Suprapubic skin (tissue), 4 donors: ENCODE data around the gene RBFA. TPM values are rescaled to one million over a fixed set of nuclear protein-coding genes. Genes with fewer than 3 reads are reported as not detected.
"Not testable (repeated sequence)": the region's sequence is repeated elsewhere in the genome, so short reads cannot be mapped to it uniquely, and the experiment has no call there.

ENCODE experiments used
- DNase-seq, 2 donors: peaks; one replicate each; pipeline ENCODE4 v3.0.0-alpha.2; 2019; ENCODE audit warnings: low spot score in 2 of 2
- H3K27ac ChIP-seq: fragments of 200-600 bp; sonication (generic); one replicate; pipeline ENCODE4 v1.5.1; 2019
- H3K27me3 ChIP-seq: fragments of 200-600 bp; sonication (generic); one replicate; pipeline ENCODE4 v1.5.1; 2019
- H3K36me3 ChIP-seq: fragments of 200-600 bp; sonication (generic); one replicate; pipeline ENCODE4 v1.5.1; 2019
- H3K4me1 ChIP-seq: fragments of 200-600 bp; sonication (generic); one replicate; pipeline ENCODE4 v1.5.1; 2019
- H3K4me3 ChIP-seq: fragments of 200-600 bp; sonication (generic); one replicate; pipeline ENCODE4 v1.5.1; 2019; ENCODE audit warnings: mild to moderate bottlenecking
- H3K9me3 ChIP-seq: fragments of 200-600 bp; sonication (generic); one replicate; pipeline ENCODE4 v1.5.1; 2019
- EP300 ChIP-seq: sonication (generic); formaldehyde crosslinking; IDR thresholded peaks from one replicate; pipeline ENCODE4 v1.6.1; 2017; ENCODE audit warnings: antibody characterized with exemption
- POLR2A ChIP-seq, 2 donors: fragments of 450-650 bp; IDR thresholded peaks; one replicate each; pipeline ENCODE4 v1.6.1; 2017; ENCODE audit warnings: antibody characterized with exemption in 2 of 2, mild to moderate bottlenecking in 2 of 2, moderate library complexity in 2 of 2
- POLR2AphosphoS5 ChIP-seq, 3 donors: sonication (generic); formaldehyde crosslinking; IDR thresholded peaks; one replicate each; pipeline ENCODE4 v1.6.1; 2017; ENCODE audit warnings: antibody characterized with exemption in 3 of 3
- WGBS: methylation state at CpG from one replicate; pipeline ENCODE4 v1.1.5; 2018; 5-methylcytosine and 5-hydroxymethylcytosine counted together
- total RNA-seq, 4 donors: library from RNA; depleted of rRNA; stranded (reverse); fragments of >200 nt; gene quantifications; one replicate each; pipeline ENCODE4 v1.1.0, GENCODE V29; 2016
- TF ChIP-seq, protein P1 (sequence below), 2 donors: fragments of 200-600 bp in 1 of 2; fragments of 450-650 bp in 1 of 2; sonication (generic) in 1 of 2; IDR thresholded peaks; one replicate each; pipeline ENCODE4 v1.5.1; 2016 to 2019; ENCODE audit warnings: antibody characterized with exemption in 2 of 2, mild to moderate bottlenecking in 1 of 2, moderate library complexity in 1 of 2

RBFA gene
- total RNA-seq, 4 donors from 2014 or later = 40.5 to 66.1 (median 47.8) TPM

DNA sequence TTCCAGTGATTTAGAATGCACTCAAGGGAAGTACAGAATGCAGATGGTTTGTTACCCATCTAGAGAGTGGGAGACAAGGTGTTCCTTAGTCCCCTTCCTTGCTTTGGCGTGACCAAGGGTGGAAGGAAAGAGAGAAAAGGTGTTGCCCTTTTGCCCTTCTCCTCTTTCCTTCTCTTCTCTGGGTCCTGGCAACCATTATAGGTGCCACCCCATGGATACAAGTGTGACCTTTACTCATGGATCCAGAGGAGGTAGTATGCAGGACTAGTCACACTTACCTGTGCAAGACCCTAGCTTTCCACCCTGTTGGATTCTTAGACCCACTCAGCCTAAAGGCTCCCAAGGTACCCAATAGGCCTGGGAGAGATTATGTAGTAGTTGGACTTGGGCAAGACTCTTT is 11.6 kb upstream of the RBFA start:
- H3K4me3 ChIP-seq = no peak overlapping the region
- peaks cover 7% of the 10 kb centered on the region for H3K36me3 ChIP-seq
- TF ChIP-seq EP300 = no peak
- TF ChIP-seq, protein P1, sequence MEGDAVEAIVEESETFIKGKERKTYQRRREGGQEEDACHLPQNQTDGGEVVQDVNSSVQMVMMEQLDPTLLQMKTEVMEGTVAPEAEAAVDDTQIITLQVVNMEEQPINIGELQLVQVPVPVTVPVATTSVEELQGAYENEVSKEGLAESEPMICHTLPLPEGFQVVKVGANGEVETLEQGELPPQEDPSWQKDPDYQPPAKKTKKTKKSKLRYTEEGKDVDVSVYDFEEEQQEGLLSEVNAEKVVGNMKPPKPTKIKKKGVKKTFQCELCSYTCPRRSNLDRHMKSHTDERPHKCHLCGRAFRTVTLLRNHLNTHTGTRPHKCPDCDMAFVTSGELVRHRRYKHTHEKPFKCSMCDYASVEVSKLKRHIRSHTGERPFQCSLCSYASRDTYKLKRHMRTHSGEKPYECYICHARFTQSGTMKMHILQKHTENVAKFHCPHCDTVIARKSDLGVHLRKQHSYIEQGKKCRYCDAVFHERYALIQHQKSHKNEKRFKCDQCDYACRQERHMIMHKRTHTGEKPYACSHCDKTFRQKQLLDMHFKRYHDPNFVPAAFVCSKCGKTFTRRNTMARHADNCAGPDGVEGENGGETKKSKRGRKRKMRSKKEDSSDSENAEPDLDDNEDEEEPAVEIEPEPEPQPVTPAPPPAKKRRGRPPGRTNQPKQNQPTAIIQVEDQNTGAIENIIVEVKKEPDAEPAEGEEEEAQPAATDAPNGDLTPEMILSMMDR (IDR thresholded peaks at IDR 0.05) = no peak
- no peak for TF ChIP-seq POLR2A (IDR thresholded peaks at IDR 0.05)
- H3K27ac ChIP-seq = no peak overlapping the region
- no peaks in the 10 kb centered on the region for H3K4me1 ChIP-seq
- H3K9me3 ChIP-seq = peaks cover 66% of the 10 kb centered on the region
- no peak for DNase-seq
- 25% methylated on average over 1 of the region's 1 CpG for WGBS
- no peaks in the 10 kb centered on the region for H3K27me3 ChIP-seq

DNA sequence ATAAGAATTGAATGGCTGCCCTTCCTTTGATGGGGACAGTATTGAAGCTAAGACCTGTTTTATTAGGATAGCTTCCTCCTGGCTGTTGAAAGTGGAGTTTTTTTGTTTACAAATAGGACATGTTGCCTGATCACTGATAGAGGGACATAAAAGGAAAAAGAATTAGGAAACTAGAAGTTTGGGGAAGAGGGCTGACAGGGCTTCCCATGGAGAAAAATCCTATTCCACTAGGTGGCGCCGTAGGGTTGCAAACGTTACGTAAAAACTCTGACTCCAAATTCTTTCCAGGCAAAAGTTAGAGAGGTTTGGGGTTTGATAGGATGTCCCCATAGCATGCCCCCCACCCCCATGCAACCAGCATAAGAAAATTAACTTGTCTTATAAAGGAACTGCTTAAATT is 11.1 kb upstream of the RBFA start:
- no peak overlapping the region for H3K27ac ChIP-seq
- H3K4me1 ChIP-seq = no peaks in the 10 kb centered on the region
- H3K36me3 ChIP-seq = peaks cover 7% of the 10 kb centered on the region
- TF ChIP-seq POLR2A (IDR thresholded peaks at IDR 0.05) (no peak), POLR2AphosphoS5 (IDR thresholded peaks at IDR 0.05) (no peak), EP300 (no peak)
- TF ChIP-seq, protein P1 (IDR thresholded peaks at IDR 0.05) = no peak
- no peak overlapping the region for H3K4me3 ChIP-seq
- WGBS = 62% methylated on average over 4 of the region's 4 CpGs
- no peak for DNase-seq
- peaks cover 66% of the 10 kb centered on the region for H3K9me3 ChIP-seq
- no peaks in the 10 kb centered on the region for H3K27me3 ChIP-seq

DNA sequence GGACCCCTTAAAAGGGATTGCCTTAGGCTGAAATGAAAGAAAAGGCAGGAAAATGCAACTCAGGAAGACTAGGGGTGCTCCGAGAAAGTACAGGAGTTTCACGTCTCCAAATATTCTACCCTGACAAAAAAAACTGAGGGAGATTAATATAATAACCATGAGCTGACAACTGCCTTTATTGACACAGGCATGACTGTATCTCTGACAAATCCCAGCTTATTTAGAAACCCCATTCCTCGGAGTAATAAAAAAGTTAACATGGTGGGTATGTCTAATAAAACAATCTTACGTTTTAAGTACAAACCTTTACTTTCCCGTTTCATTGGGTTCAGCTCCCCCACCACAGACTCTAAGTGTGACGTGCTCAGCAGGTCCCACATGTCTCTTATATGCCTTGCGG is 7.9 kb upstream of the RBFA start:
- Histone ChIP-seq H3K27ac (no peak overlapping the region), H3K9me3 (peaks cover 49% of the 10 kb centered on the region)
- WGBS = 95% methylated on average over 7 of the region's 7 CpGs

DNA sequence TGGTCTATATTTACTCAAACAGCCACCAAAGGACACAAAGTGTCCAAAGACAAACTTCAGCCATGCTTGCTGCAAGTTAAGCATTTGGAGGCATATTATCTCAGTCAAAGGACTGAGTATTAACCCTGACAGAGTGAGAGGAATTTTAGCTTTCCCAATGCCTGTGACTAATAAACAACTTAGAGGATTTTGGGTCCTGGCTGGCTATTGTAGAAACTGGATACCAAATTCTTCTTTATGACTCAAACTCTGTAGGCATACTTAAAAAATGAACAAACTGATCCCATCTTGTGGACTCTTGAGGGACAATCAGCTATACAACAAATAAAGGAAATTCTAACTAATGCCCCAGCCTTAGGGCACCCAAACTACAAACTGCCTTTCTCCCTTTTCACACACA is 6.5 kb upstream of the RBFA start:
- not testable (repeated sequence) for H3K4me1 ChIP-seq, H3K27me3 ChIP-seq, H3K4me3 ChIP-seq, DNase-seq, H3K27ac ChIP-seq, H3K36me3 ChIP-seq
- peaks cover 36% of the 10 kb centered on the region for H3K9me3 ChIP-seq

More for the DNA sequence above, 7.9 kb upstream of the RBFA start:
- H3K4me3 ChIP-seq = no peak overlapping the region
- no peak for DNase-seq
- H3K36me3 ChIP-seq = peaks cover 7% of the 10 kb centered on the region
- no peaks in the 10 kb centered on the region for H3K4me1 ChIP-seq
- H3K27me3 ChIP-seq = no peaks in the 10 kb centered on the region
- TF ChIP-seq EP300 = no peak
- no peak for TF ChIP-seq POLR2A (IDR thresholded peaks at IDR 0.05)
- TF ChIP-seq POLR2AphosphoS5 (IDR thresholded peaks at IDR 0.05) = no peak
- TF ChIP-seq, protein P1 (IDR thresholded peaks at IDR 0.05) = no peak

DNA sequence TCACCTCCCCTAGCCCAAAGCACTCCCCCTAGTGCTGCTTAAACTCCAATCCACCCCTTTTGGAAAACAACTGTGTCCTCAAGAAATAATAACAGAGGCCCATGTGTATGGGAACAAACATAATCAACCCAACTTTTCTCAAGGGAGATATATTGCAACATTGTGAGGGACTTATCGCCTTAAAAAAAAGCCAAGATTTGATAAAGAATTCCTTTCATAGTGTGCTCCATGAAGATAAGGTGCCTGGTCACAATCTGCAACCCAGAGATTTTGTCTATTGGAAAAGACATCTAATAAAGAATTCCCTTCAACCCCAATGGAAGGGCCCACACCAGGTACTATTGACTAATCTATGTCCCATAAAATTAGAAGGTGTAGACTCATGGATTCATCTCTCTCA is 4.5 kb upstream of the RBFA start:
- Histone ChIP-seq H3K4me3 (no peak overlapping the region), H3K27me3 (no peaks in the 10 kb centered on the region), H3K36me3 (peaks cover 7% of the 10 kb centered on the region), H3K9me3 (peaks cover 20% of the 10 kb centered on the region), H3K4me1 (peaks cover 6% of the 10 kb centered on the region), H3K27ac (no peak overlapping the region)
- DNase-seq = no peak
- no peak for TF ChIP-seq POLR2A (IDR thresholded peaks at IDR 0.05)
- TF ChIP-seq EP300 = no peak
- TF ChIP-seq, protein P1 (IDR thresholded peaks at IDR 0.05) = no peak
- TF ChIP-seq POLR2AphosphoS5 (IDR thresholded peaks at IDR 0.05) = no peak
- WGBS = 96% methylated on average over 1 of the region's 1 CpG
